CD4-positive, alpha-beta T cell treated with Interleukin-4 for 1 hour (primary cell): ENCODE results near the gene ZNF892.
A peak's percentile ranks its signal among the peaks of the same experiment; 100 is the strongest.
"Not testable (repeated sequence)": the region's sequence is repeated elsewhere in the genome, so short reads cannot be mapped to it uniquely, and the experiment has no call there.

Source experiments
- DNase-seq, 2 donors: peaks; one replicate each; pipeline ENCODE4 v3.0.0-alpha.2; 2020 to 2022

Gene ZNF892

DNA sequence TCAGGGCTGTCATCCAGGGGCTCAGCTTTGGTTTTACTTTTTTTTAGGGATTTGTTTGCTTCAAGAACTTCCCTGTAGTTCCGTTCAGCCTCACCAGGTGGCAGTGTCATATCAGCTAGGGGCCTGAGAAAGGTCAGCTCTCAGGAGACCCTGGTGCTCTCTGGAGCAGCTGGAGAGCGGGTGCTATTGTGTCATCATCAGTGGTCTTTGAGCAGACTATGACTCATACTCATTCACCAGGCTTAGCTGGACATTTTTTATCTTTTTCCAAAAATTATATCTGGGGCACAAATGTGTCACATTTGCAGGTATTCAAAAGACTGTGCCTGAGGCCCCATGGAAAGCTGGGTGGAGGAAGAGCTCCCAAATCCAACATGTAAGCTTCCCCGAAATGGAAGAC lies 24.4 kb downstream of the ZNF892 start:
- peak in 1 of 2 donors; percentile 5 for DNase-seq

DNA sequence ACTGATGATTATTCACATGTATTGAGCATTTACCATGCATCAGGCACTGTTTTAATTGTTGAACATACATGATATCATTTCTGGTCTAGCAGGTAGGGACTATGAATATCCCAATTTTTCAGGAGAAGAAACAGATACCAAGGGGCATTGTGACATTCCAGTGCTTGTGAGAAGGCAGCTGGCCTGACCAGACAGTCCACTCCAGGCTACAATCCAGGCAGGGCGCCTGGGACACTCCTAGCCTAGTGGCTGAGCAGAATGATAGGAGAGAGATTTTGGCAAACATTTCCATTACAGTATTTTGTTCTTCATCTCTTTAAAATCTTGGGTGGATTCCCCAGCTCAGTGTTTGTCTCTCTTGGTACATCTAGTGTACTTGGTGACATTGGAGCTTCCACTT lies 24.9 kb downstream of the ZNF892 start:
- DNase-seq = no peak

DNA sequence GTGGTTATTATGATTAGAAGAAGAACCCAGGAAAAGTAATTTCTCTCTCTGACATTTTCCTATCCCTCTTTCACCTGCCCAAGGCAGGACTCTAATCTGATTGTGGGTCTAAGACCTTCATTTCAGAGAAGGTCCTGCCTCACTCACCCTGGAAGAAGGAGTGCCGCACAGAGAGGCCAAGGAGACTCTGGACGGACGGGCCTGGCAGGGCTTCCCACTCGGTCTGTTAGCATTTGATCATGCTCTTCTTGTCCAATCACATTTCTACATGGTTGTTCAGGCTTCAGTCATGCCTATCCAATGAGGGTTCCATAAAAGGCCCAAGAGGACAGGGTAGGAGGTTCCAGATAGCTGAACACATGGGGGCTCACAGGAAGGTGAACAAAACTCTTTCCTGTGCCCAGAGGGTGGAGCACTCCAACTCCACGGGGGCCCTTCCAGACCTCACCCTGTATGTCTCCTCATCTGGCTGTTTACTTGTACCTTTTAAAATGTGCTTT lies 27.0 kb downstream of the ZNF892 start:
- no peak for DNase-seq

DNA sequence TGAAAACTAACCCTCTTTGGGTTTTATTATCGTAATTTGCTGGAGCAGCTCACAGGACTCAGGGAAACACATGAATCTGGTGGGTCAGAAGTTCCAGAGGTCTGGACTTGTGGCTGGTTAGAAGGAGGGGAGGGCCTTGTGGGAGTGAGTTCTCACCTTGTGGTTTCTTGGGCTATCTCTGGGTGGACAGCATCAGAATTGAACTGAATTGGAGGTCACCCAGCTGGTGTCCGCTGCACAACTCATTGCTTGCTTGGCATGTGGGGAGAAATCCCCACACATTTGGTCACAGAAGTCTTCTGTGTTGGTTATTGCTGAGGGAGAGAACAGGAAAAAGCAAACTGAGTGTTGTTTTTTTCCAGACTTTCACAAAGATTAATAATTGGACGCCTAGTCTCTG lies 27.5 kb downstream of the ZNF892 start:
- no peak for DNase-seq

DNA sequence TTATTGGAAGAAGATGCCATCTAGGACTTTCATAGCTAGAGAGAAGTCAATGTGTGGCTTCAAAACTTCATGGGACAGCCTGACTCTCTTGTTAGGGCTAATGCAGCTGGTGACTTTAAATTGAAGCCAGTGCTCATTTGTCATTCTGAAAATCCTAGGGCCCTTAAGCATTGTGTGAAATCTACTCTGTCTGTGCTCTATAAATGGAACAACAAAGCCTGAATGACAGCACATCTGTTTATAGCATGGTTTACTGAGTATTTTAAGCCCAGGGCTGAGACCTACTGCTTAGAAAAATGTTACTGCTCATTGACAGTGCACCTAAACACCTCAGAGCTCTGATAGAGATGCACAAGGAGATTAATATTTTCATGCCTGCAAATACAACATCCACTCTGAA lies 30.8 kb downstream of the ZNF892 start:
- no peak for DNase-seq

DNA sequence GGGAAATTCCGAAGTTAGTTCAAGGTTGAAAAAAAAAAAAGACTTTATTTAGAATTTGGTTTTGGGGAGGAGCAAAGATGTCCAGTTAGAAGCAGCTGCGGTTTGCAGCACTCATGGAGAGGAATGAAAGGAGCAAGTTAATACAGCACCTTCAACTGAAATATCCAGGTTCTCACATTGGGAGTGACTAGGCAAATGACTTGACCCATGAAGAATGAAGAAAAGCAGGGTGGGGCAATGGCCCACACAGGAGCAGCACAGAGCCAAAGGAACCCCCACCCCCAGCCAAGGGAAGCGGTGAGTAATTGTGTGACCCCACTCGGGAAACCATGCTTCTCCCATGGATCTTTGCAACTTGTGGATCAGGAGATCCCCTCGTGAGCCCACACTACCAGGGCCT lies 32.8 kb downstream of the ZNF892 start:
- DNase-seq = no peak

DNA sequence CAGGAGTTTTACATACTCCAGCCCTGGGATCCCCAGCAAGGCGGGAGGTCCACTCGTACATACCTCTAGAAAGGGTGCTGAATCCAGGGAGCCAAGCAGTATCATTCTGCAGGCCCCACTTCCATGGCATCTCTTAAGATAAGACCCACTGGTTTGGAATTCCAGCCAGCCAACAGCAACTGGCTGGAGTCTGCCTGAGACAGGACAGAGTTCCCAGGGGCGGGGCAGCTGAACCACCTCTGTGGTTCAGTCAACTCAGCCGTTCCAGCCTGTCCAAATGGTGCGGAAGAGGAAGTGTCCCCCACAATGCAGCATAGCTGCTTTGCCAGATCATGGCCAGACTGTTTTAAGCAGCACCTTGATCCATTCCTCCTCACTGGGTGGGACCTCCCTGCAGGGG lies 33.2 kb downstream of the ZNF892 start:
- DNase-seq = no peak

DNA sequence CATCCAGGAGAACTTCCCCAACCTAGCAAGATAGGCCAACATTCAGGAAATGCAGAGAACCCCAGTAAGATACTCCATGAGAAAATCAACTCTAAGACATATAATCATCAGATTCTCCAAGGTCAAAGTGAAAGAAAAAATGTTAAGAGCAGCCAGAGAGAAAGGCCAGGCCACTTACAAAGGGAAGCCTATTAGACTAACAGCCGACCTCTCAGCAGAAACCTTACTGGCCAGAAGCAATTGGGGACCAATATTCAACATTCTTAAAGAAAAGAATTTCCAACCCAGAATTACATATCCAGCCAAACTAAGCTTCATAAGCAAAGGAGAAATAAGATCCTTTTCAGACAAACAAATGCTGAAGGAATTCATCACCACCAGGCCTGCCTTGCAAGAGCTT lies 34.8 kb downstream of the ZNF892 start:
- DNase-seq = not testable (repeated sequence)
